Activated CD8-positive, alpha-beta memory T cell treated with anti-CD3 and anti-CD28 coated beads for 36 hours (primary cell): Measurements from ENCODE around the gene RASSF5. TPM values are rescaled to one million over a fixed set of nuclear protein-coding genes. Genes with fewer than 3 reads are reported as not detected.
"Not testable (repeated sequence)": the region's sequence is repeated elsewhere in the genome, so short reads cannot be mapped to it uniquely, and the experiment has no call there.

Experiments
- CTCF ChIA-PET: fragments of 350-600 bp; sonication (Branson Sonifier 250); formaldehyde crosslinking; loops from one replicate; lab custom pipeline; 2021; ENCODE audit warnings: antibody characterized with exemption; lab: Charles Lee
- POLR2A ChIA-PET: fragments of 350-600 bp; sonication (Branson Sonifier 250); formaldehyde crosslinking; loops from one replicate; lab custom pipeline; 2021; ENCODE audit warnings: antibody characterized with exemption; lab: Charles Lee
- total RNA-seq, 2 experiments: library from RNA; stranded (reverse); gene quantifications; one replicate each; pipeline ENCODE4 v1.2.3, GENCODE V29; 2021

The RASSF5 gene
- total RNA-seq, 2 experiments from 2014 or later = 198 to 199 TPM

DNA sequence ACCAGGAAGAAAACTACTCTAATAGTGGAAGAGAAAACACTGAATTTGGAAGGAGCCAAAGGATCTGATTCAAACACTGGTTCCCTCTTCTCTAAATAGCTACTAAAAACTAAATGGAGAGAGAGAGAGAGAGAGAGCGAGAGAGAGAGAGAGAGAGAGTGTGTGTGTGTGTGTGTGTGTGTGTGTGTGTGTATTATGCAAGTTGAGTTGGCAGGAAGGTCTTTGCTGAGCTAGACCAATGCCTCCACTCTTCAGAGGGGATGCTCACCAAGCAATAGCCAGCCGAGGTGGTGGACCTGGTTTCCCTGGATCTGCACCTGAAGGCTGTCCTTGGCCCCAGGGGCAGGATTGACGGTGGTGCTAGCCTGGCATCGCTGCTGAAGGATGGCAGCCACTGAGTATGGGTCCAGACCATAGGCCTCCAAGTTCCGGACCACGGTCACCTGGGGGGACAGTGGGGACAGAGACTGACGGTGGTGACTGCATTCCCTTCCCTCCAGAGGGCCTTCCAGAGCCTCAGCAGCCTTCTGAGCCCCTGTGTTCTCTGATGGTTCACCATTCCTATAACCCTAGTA, 86.1 kb downstream of the RASSF5 start:
- POLR2A ChIA-PET = interaction anchor here (2.3 kb wide), 1 partner anchor 41 kb away, joined by 5 read pairs; no protein-coding TSS in a partner anchor

DNA sequence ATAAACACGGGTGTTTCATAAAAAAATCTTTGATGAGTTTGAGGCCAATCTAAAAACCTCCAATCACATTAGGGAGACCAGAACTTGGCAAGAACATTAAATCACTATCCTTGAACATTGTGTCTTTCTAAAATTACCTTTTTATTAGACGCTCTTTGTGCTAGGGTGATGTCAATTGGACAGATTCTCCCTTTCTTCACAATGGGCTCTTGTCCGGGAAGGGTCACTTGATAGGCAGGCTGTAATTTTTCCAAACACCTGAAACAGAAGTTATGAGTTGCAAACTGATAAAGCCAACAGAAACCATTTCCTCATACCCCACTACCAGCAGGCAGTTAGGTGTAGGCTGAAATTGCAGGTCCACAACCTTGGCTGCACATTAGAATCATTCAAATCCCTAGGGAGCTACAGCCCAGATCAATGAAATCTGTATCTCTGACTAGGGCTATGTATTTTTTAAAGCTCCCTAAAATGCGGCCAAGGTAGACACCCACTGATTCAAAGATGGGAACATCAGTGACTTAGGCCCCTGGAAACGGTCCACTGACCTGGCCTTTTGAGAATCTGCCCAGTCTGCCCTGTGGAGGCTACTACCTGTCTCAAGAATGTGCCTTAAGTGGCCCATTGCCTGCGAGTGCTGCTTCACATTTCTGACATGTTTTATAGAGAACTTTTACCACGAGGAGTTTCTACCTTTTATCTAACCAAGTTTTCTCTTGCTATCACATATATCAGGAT, 88.4 kb downstream of the RASSF5 start:
- ChIA-PET POLR2A (interaction anchor here (1.1 kb wide), 1 partner anchor 105 kb away, joined by 3 read pairs; no protein-coding TSS in a partner anchor), CTCF (interaction anchor here (1.7 kb wide), 1 partner anchor 16 kb away, joined by 6 read pairs; the partner anchor contains the start of gene EIF2D)

More for the DNA sequence above, 86.1 kb downstream of the RASSF5 start:
- CTCF ChIA-PET = interaction anchor here (0.6 to 2.2 kb wide), 7 partner anchors 16 to 338 kb away, joined by 3 to 10 read pairs (median 4); partner anchors contain the start of gene EIF2D

DNA sequence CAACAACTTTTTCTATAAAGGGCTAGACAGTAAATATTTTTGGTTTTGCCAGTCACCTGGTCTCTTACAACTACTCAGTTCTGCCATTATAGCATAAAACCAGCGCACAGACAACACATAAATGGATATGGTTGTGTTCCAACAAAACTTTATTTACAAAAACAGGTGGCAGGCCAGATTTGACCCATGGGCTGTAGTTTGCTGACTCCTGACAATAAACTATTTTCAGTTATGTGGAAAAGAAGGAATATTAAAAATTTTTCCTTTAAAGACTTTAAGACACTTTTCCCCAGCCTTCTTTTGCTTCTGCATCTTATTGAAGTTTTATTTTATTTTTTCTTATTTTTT, 89.0 kb downstream of the RASSF5 start:
- ChIA-PET CTCF (no interaction called here), POLR2A (no interaction called here)

DNA sequence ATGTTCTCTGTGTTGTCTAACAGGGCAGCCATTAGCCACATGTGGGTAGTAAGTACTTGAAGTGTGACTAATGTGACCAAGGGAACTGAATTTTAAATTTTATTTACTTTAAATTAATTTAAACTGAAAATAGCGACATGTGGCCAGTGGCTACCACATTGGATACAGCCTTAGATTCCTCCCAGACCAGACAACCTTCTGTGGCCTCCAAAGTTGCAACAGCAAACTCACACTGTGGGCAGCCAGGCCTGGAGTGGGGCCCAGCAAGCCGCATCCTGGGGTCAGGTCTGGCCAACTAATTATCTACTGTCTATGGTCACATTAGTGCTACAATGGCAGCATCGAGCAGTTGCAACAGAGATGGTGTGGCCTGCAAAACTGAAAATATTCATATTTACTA, 93.2 kb downstream of the RASSF5 start:
- POLR2A ChIA-PET = no interaction called here
- CTCF ChIA-PET = interaction anchor here (2.0 to 2.3 kb wide), 2 partner anchors 64 to 139 kb away, joined by 6 to 7 read pairs; no protein-coding TSS in a partner anchor

DNA sequence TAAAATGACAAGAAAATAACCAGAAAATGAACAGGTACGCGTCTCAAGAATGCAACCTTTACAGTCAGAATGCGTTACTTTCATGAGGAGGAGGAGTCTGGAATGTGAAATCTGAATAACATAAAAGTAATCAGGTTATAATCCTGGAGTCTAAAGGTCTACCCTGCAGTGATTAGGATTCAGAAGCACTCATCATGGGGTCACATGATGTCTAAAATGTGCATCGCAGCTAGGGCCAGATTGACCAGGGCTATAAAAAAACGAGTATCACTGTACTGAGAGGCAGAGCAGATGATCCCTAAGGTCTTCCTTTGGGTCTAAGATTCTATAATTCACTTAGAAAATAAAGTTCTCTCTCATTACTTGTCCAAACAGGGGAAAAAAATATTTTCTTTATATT, 97.5 kb downstream of the RASSF5 start:
- ChIA-PET POLR2A (no interaction called here), CTCF (interaction anchor here (8.2 kb wide), 1 partner anchor 58 kb away, joined by 46 read pairs; no protein-coding TSS in a partner anchor)

DNA sequence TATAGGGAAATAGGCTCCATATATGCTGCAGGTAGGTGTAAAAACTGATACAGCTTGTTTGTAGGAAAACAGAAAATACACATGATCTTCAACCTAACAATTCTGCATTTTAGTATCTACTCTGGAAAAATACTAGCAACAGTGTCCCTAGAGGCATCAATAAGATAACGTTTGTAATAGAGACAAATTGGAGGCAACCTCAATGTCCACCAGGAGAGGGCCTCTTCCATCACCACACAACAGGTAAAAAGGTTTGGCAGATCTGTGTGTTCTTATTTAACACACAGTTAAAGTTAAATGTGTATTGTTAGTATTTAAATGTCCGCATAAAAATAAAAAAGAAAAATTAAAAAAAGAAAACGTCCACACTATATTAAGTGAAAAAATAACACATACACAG, 99.5 kb downstream of the RASSF5 start:
- ChIA-PET POLR2A (no interaction called here), CTCF (interaction anchor here (2.3 to 8.2 kb wide), 2 partner anchors 8 to 56 kb away, joined by 7 to 46 read pairs; no protein-coding TSS in a partner anchor)

DNA sequence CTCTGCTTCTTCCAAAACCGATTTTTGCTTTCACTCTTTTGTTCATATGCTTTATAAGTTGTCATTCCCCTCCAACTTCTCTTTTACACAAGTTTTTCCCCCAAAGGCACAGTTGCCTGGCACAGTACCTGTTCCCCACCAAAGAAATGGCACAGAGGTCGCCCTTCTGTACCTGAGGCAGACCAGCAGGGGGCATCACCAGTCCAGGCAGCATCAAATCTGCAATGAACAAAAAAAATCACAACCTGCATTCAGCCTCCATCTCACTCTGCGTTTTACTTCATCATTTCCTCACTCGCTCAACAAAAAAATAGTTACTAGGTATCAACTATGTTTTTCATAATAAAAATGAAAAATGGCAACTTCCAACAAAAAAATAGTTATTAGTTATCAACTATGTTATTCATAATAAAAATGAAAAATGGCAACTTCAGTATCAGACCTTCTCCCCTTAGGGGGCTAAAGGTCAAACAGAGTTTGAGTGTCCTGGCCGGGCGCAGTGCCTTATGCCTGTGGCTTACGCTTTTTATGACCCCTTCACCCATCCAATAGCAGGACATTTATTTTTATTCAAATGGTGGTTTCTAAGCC, 100.9 kb downstream of the RASSF5 start:
- CTCF ChIA-PET = interaction anchor here (0.5 to 8.2 kb wide), 7 partner anchors 10 to 71 kb away, joined by 3 to 46 read pairs (median 4); partner anchors contain the start of gene DYRK3
- POLR2A ChIA-PET = no interaction called here

DNA sequence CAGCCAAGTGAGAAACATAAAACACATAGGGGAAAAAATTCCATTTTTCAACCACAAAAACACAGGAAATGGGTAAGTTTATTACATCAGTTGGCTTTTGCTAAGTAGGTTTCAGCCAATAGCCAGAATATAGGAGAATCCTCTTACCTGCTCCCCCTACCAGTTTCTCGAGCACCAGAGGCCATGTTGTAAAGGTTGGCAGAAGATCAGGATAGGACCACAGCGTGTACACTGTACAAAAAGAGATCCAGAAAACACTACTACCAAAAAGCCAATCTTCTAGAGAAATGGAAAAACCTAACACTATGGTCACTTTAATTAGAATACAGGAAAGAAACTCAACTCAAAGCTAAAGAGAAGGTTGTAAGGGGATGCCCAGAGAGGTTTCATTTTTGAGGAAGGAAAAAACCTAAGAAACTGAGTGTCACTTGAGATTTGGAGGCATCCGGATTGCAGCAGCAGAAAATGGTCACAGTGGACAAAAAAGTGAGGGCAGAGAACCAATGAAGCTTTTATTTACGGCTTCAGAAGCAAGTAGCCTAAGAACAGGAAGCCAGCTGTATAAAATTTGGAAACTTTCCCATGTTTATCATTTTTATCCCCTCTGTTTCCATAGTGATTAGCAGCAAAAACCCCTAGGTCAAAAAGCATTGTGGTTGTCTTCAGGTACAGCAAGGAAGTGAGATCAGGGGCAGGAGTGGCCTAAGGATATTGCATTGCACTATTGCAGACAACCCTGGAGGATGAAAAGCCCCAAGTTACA, 102.1 kb downstream of the RASSF5 start:
- ChIA-PET CTCF (interaction anchor here (0.7 to 8.2 kb wide), 10 partner anchors 11 to 302 kb away, joined by 3 to 46 read pairs (median 4); partner anchors contain the start of gene DYRK3), POLR2A (interaction anchor here (0.6 to 1.1 kb wide), 2 partner anchors 32 to 46 kb away, joined by 3 to 6 read pairs; no protein-coding TSS in a partner anchor)

DNA sequence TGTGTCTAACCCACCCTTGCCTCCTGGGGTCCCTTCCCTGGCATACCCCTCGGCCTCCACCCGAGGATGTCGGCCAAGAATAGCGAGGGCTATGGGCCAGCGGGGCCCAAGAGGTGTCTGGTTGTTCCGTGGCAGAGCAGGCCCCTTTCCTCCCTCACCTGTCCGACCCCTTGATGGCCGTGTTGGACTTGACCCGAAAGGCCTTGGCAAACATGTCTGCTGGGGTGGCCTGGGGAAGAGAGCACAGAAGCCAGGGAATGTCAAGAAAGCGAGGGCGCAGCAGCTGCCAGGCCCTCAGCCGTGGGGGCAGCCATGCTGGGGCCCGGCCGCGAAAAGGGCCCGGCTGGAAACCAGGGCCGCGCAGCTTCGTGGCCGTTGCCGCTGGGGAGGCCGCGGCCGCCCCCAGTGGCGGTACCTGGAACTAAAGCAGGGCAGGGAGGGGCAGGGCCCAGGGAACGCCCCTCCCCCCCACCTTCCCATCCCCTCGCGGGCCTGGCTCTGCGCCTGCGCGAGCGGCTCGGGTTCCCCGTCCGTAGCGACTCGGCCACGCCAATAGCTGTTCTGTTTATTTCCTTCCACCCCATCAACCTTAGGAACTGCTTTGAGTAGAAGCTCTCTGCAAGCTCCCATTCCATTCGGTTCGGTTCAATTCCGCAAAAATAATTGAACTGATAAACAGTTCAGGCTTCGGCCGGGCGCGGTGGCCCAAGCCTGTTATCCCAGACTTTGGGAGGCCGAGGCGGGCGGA, 105.0 kb downstream of the RASSF5 start, which contains the start of gene EIF2D:
Gene EIF2D, minus strand, starts transcription at position 337 of the 748 bp plus-strand sequence. Its CDS starts 123 bp downstream, at position 214.
- ChIA-PET POLR2A (interaction anchor here (0.6 to 1.7 kb wide), 6 partner anchors 20 to 466 kb away, joined by 3 to 14 read pairs (median 4); partner anchors contain the start of gene DYRK3), CTCF (interaction anchor here (0.6 to 8.2 kb wide), 29 partner anchors 8 to 447 kb away, joined by 3 to 46 read pairs (median 4); partner anchors contain the start of genes DYRK3 and MAPKAPK2)

DNA sequence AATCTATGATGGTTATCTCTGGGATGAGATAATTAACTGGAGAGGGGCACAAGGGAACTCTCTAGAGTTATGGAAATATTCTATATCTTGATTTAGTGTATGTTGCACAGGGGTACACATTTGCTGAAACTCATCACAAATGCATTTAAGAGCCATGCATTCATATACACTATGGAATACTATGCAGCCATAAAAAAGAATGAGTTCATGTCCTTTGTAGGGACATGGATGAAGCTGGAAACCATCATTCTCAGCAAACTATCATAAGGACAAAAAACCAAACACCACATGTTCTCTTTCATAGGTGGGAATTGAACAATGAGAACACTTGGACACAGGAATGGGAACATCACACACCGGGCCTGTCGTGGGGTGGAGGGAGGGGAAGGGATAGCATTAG, 119.1 kb downstream of the RASSF5 start:
- CTCF ChIA-PET = interaction anchor here (1.2 kb wide), 1 partner anchor 15 kb away, joined by 3 read pairs; the partner anchor contains the start of gene EIF2D

DNA sequence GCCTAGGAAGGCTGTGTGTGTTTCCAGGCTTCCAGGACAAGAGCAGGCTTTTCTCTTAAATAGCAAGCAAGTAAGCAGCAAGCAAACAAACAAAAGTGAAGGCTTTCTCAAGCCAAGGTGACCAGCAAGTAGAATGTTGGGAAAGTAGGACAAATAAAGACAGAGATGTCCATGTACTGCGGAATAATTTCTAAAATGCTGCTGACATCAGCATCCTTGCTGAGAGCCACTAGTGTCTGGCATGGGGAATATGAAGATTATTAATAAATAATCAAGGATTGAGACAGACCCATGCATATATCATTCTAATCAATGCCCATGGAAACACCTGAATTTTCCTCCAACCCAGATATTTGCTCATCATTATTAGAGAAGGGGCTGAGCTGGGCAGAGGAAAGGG, 121.6 kb downstream of the RASSF5 start:
- CTCF ChIA-PET = interaction anchor here (1.2 to 3.2 kb wide), 2 partner anchors 16 to 35 kb away, joined by 4 to 20 read pairs; no protein-coding TSS in a partner anchor
- POLR2A ChIA-PET = interaction anchor here (0.6 kb wide), 1 partner anchor 93 kb away, joined by 4 read pairs; no protein-coding TSS in a partner anchor

More for the DNA sequence above, 119.1 kb downstream of the RASSF5 start:
- POLR2A ChIA-PET = not testable (repeated sequence)

DNA sequence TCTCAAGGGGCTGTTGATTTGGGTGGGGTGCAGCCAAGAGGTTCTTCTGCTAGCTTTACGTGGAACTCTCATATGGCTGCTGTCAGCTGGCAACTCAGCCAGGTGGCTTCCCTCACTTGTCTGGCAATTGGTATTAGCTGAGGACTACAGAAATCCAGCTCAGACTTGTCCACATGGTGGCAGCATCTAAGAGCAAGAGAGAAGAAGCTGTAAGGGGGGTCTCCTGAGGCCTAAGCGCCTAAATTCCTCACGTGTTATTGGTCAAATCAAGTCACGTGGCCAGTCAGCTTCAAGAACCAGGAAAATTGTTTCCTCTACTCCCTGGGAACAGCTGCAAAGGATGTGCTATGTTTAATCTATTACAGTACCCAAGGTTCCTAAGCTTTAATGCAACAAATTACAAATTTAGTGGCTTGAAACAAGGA, 123.8 kb downstream of the RASSF5 start:
- CTCF ChIA-PET = interaction anchor here (0.8 to 3.2 kb wide), 13 partner anchors 8 to 301 kb away, joined by 3 to 20 read pairs (median 3); partner anchors contain the start of gene EIF2D
- POLR2A ChIA-PET = interaction anchor here (0.6 kb wide), 1 partner anchor 426 kb away, joined by 5 read pairs; no protein-coding TSS in a partner anchor

DNA sequence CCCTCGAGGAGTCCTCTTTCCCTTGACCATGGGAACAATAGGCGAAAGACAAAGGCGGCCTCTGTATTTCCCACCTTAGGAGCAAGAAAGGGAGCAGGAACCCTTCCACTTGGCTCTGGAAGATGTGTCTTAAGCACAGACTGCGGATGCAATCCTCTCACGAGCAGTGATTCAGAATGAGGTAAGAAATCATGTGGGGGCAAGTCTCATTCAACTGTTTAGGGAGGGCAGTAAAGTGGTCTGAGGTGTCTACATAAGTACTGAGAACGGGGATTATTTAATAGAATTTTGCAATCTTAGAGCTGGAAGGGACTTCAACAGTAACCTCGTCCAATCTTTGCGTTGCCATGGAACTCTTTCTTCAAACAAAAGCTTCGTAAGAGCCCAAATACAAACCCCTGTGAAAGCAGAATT, 126.4 kb downstream of the RASSF5 start:
- POLR2A ChIA-PET = no interaction called here
- CTCF ChIA-PET = interaction anchor here (1.3 to 7.4 kb wide), 6 partner anchors 13 to 163 kb away, joined by 4 to 76 read pairs (median 6); no protein-coding TSS in a partner anchor

DNA sequence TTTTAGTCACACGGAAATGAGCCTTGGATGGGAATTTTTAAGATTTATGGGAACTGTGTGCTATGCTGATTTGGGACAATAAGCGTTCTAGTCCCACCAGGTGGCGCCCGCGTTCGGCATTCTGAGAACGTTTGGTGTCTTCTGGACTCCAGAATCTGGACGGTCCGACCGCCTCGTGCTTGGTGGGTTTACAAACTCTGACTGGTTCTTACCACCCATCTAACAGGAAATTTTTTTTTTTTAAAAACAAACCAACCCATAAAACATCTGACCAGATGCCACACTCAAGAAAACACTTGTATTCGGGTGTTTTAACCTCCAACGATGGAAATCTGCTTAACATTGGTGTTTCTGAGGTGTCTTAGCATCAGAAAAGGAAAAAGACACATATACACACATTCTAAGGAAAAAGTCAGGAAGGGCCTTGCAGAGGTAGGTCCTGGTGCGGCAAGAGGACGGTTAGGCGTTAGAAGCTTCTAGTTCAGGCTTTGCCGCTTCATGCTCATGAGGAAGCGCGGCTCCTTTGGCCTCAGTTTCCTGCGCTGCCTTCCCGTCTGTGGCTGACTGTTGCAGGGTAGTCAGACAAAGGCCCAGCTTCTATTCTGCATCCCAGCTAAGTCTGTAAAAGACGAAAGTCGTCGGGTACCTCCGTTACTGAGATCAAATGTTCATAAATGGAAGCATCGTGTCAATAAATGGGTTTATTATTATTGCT, 127.2 kb downstream of the RASSF5 start:
- POLR2A ChIA-PET = interaction anchor here (0.5 to 1.2 kb wide), 4 partner anchors 22 to 127 kb away, joined by 3 to 8 read pairs (median 5); partner anchors contain the start of genes EIF2D and RASSF5
- CTCF ChIA-PET = interaction anchor here (0.6 to 7.4 kb wide), 20 partner anchors 13 to 288 kb away, joined by 3 to 76 read pairs (median 4); partner anchors contain the start of gene EIF2D

DNA sequence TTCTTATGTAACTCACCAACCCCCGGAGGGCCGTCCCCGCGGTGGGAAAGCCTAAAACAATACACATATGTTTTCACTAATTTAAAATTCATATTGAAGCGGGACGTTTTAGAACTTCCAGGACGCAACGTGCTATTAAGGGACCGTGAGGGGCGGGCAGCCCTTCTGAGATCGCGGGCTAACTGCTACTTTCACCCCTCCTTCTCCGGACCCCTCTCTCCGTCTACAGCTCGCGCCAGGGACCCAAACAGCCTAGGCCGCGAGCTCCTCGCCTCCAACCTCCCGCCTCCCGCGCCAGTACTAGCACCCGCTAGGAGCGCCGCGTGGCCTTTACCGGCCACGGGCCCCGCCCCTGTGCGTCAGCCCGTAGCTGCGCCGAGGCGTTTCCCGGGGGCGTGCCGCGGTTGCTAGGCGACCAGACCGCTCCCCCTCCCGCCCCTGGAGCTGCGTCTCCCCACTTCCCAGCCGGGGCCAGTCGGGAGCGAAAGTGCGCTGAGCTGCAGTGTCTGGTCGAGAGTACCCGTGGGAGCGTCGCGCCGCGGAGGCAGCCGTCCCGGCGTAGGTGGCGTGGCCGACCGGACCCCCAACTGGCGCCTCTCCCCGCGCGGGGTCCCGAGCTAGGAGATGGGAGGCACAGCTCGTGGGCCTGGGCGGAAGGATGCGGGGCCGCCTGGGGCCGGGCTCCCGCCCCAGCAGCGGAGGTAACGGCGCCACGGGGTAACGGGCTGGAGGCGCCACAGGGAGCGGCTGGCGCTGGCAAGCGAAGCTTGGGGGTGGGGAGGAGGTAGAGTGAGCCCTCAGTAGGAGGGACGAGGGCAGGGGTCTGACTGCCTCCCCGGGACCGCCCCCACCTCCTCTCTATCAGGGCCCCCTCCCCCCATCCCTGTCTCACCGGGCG, 128.0 kb downstream of the RASSF5 start, which contains the start of gene DYRK3:
Gene DYRK3, plus strand, starts transcription at position 457 of the 898 bp plus-strand sequence. Its CDS starts 168 bp downstream, at position 625.
- ChIA-PET POLR2A (interaction anchor here (0.5 to 1.2 kb wide), 6 partner anchors 23 to 128 kb away, joined by 3 to 8 read pairs (median 4); partner anchors contain the start of genes EIF2D and RASSF5), CTCF (interaction anchor here (0.6 to 7.4 kb wide), 26 partner anchors 10 to 297 kb away, joined by 3 to 76 read pairs (median 4); partner anchors contain the start of gene EIF2D)
